ENCODE measurements around the gene FGF19.

The FGF19 gene

DNA sequence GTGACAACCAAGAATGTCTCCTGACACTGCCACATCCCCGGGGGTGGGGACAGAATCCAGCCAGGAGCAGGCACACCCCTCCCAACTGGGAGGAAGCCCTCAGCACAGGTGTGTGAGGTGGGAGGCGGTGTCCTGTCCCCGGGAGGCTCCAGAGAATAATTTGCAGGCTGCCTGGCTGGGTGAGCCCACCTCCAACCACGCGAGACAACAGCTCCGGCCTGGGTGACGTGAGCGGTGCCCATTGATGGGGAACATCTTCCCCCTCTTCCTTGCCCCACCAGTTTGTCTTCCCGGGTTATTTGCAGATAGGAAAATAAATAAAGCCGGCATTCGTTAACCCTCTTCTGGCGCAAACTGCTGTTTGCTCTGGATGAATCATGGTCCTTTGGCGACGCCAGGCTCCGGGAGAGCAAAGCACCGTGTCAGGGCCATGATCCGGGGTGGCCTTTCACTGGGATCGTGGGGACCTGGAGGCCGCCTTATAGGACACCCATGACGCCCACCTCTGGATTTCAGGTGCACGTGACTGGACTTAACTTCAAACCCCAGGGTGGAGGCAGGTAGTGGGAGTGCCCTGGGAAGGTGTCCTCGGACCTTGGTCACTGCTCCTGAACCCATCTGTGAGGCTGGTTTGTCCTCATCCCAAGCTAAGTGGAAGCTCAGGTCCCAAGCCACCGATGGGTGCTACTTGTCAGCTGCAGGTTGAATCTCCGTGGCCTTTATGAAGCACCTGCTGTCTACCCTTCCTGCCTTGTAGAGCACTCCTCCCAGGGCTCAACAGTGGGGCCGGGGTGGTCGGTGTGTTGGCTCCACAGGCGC is 49.0 kb downstream of the FGF19 start:
- H3K27me3 Mint-ChIP-seq (ENCODE audit: low read depth): no peaks in the 10 kb centered on the region
- H3K36me3 Mint-ChIP-seq (ENCODE audit: low read depth): no peaks in the 10 kb centered on the region
- H3K27ac Mint-ChIP-seq: no peak overlapping the region
- no peaks in the 10 kb centered on the region for H3K9me3 Mint-ChIP-seq
- H3K4me1 Mint-ChIP-seq (ENCODE audit: low read depth): no peaks in the 10 kb centered on the region
- no peak overlapping the region for H3K4me3 Mint-ChIP-seq
- DNase-seq (ENCODE audit: low spot score): no peak

- Mint-ChIP-seq H3K27ac (no peak overlapping the region), H3K9me3 (no peaks in the 10 kb centered on the region), H3K36me3 (ENCODE audit: low read depth) (no peaks in the 10 kb centered on the region), H3K4me3 (no peak overlapping the region), H3K4me1 (ENCODE audit: low read depth) (no peaks in the 10 kb centered on the region), H3K27me3 (ENCODE audit: low read depth) (no peaks in the 10 kb centered on the region)
- DNase-seq (ENCODE audit: low spot score): no peak
Observed at GRCh38 chr11:69654001-69654659, 49.7 kb downstream of the FGF19 start.

- no peaks in the 10 kb centered on the region for H3K36me3 Mint-ChIP-seq (ENCODE audit: low read depth)
- no peak for DNase-seq (ENCODE audit: low spot score)
- H3K27me3 Mint-ChIP-seq (ENCODE audit: low read depth): no peaks in the 10 kb centered on the region
- H3K4me3 Mint-ChIP-seq: no peak overlapping the region
- no peaks in the 10 kb centered on the region for H3K9me3 Mint-ChIP-seq
- no peaks in the 10 kb centered on the region for H3K4me1 Mint-ChIP-seq (ENCODE audit: low read depth)
- H3K27ac Mint-ChIP-seq: no peak overlapping the region
Observed at GRCh38 chr11:69653406-69653960, 50.3 kb downstream of the FGF19 start.

DNA sequence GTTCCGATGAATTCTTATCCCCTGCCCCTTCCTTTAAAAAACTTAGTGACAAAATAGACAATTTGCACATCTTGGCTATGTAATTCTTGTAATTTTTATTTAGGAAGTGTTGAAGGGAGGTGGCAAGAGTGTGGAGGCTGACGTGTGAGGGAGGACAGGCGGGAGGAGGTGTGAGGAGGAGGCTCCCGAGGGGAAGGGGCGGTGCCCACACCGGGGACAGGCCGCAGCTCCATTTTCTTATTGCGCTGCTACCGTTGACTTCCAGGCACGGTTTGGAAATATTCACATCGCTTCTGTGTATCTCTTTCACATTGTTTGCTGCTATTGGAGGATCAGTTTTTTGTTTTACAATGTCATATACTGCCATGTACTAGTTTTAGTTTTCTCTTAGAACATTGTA is 50.8 kb downstream of the FGF19 start:
- Mint-ChIP-seq H3K27me3 (ENCODE audit: low read depth) (no peaks in the 10 kb centered on the region), H3K9me3 (no peaks in the 10 kb centered on the region), H3K36me3 (ENCODE audit: low read depth) (no peaks in the 10 kb centered on the region), H3K4me1 (ENCODE audit: low read depth) (no peaks in the 10 kb centered on the region), H3K27ac (no peak overlapping the region), H3K4me3 (no peak overlapping the region)
- no peak for DNase-seq (ENCODE audit: low spot score)

GRCh38 chr11:69651834-69652620 is 51.8 kb downstream of the FGF19 start:
- Mint-ChIP-seq H3K27ac (no peak overlapping the region), H3K4me1 (ENCODE audit: low read depth) (no peaks in the 10 kb centered on the region), H3K9me3 (no peaks in the 10 kb centered on the region), H3K4me3 (no peak overlapping the region), H3K27me3 (ENCODE audit: low read depth) (no peaks in the 10 kb centered on the region), H3K36me3 (ENCODE audit: low read depth) (no peaks in the 10 kb centered on the region)
- no peak for DNase-seq (ENCODE audit: low spot score)

DNA sequence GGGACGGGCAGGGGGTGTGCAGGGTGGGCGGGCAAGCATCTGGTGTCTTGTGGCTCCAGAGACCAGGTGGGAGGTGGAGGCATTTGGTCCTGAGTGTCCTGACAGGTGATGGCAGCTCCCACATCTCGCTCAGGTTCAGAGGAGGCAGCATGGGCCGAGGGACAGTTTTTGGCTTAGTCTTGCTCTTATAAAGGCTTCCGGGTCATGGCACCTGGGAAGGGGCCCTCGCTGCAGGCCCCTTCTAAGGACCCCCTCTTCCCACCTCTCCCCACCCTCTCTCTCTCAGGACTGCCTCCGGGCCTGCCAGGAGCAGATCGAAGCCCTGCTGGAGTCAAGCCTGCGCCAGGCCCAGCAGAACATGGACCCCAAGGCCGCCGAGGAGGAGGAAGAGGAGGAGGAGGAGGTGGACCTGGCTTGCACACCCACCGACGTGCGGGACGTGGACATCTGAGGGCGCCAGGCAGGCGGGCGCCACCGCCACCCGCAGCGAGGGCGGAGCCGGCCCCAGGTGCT is 52.9 kb downstream of the FGF19 start:
- no peaks in the 10 kb centered on the region for H3K27me3 Mint-ChIP-seq (ENCODE audit: low read depth)
- H3K27ac Mint-ChIP-seq: no peak overlapping the region
- H3K4me3 Mint-ChIP-seq: no peak overlapping the region
- no peaks in the 10 kb centered on the region for H3K4me1 Mint-ChIP-seq (ENCODE audit: low read depth)
- H3K9me3 Mint-ChIP-seq: no peaks in the 10 kb centered on the region
- DNase-seq (ENCODE audit: low spot score): no peak
- no peaks in the 10 kb centered on the region for H3K36me3 Mint-ChIP-seq (ENCODE audit: low read depth)

DNA sequence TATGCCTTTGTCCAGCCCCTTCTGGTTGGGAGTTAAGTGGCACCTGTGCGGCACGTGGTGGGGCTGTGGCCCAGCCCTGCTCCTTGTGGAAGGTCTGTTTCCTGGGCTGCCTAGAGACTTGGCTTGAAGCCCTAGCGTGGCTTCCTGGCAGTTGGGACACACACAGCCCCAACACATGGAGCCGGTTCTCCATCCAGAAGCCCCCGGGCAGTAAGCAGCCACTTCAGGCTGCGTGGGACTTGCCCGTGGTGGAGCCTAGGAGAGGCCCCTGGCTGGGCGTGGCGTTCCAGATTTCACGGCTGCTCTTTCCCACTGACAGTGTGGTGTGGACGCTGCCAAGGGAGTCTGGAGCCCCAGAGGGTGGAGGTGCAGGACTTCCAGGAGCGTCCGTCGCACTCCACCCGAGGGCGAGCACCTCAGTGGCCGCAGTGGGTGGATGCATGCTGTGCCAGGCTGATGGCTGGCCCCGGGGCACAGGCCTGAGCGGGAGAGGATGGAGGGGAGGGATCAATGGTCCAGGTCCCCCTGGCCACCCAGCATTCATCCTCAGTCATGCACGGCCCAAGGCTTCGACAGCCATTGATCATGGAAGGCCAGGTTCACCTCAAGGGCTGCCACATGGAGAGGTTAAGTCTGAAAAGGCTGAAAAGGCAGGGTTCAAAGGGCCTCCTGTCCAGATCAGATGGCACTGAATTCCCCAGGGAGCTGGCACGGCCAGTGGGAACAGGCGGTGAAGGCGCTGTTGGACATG is 53.6 kb downstream of the FGF19 start:
- no peaks in the 10 kb centered on the region for H3K9me3 Mint-ChIP-seq
- no peaks in the 10 kb centered on the region for H3K27me3 Mint-ChIP-seq (ENCODE audit: low read depth)
- no peak overlapping the region for H3K4me3 Mint-ChIP-seq
- H3K4me1 Mint-ChIP-seq (ENCODE audit: low read depth): no peaks in the 10 kb centered on the region
- H3K36me3 Mint-ChIP-seq (ENCODE audit: low read depth): no peaks in the 10 kb centered on the region
- no peak for DNase-seq (ENCODE audit: low spot score)
- no peak overlapping the region for H3K27ac Mint-ChIP-seq

DNA sequence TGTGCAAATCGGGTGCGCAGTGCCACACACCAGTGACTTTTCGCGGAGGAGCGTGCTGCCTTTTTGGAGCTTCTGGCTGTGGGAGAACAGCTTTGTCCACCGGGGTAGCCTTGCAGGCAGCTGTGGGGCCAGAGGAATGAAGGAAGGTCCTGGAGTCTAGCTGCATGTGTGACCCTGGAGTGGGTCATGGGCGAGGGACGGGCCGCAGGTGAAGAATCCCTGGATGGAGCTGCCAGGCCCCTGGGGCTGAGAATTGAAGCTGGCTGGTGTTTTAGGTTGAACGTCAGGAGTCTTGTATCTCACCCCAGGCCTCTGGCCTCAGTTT is 54.3 kb downstream of the FGF19 start:
- H3K27me3 Mint-ChIP-seq (ENCODE audit: low read depth): no peaks in the 10 kb centered on the region

DNA sequence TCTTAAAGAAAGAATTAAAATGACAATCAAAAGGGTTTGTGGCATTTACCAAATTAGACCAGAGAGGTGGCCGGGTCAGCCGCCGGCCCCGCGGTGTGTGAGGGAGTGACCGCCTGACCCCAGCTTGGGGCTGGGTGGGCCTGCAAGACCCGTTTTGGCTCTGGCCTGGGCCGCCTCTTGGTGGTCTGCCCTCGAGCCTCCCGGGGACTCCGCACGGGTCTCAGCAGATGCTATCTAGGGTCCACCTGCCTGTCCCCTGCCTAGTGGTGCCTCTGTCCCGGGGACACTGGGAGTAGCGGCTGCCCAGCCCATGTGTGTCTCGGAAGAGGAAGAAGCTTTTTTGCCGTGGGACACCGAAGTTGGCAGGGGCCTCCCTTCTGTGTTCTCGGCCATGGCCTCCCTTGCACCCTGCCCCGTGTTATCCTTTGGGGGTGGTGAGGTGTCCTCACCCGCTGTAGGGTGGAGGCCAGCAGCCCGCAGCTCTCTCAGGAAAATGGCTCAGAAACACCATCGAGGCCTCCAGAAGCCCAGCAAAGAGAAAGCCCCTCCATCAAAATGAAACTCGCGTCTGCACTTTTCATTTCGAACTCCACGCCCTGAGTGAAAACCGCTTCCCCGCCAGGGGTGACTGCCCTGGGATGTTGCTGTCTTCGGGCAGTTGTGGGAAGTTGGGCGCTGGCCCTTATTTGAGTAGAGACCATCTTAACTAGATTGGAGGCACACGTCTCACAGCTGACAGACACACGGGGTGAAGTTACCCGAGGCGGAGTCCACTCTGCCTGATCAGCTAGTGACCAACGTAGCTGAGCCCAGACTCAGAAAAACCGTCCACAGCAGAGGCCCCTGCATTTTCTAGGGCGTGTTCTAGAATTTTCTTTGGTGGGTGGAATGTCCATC is 54.9 kb downstream of the FGF19 start:
- Mint-ChIP-seq H3K27me3 (ENCODE audit: low read depth) (no peaks in the 10 kb centered on the region), H3K4me3 (no peak overlapping the region), H3K27ac (no peak overlapping the region), H3K4me1 (ENCODE audit: low read depth) (no peaks in the 10 kb centered on the region), H3K9me3 (no peaks in the 10 kb centered on the region), H3K36me3 (ENCODE audit: low read depth) (no peaks in the 10 kb centered on the region)
- no peak for DNase-seq (ENCODE audit: low spot score)

More for the DNA sequence above, 54.3 kb downstream of the FGF19 start:
- no peaks in the 10 kb centered on the region for H3K36me3 Mint-ChIP-seq (ENCODE audit: low read depth)
- no peak overlapping the region for H3K4me3 Mint-ChIP-seq
- no peak for DNase-seq (ENCODE audit: low spot score)
- no peaks in the 10 kb centered on the region for H3K9me3 Mint-ChIP-seq
- H3K27ac Mint-ChIP-seq: no peak overlapping the region
- no peaks in the 10 kb centered on the region for H3K4me1 Mint-ChIP-seq (ENCODE audit: low read depth)
